ENCODE data around the gene GGPS1.

GRCh38 chr1:235296729-235297128 lies 31.6 kb upstream of the GGPS1 start:
- TF ChIP-seq POLR2A (IDR thresholded peaks at IDR 0.05; ENCODE audit: extremely low read depth, insufficient read length) (no peak), MAX (IDR thresholded peaks at IDR 0.05; ENCODE audit: low read depth, low read length) (no peak), CTCF (IDR thresholded peaks at IDR 0.05; ENCODE audit: low read depth, low read length) (no peak)
